Measurements from ENCODE around the gene ENOX1. TPM values are rescaled to one million over a fixed set of nuclear protein-coding genes. Genes with fewer than 3 reads are reported as not detected.

ENOX1 gene
- total and polyA plus RNA-seq, 2 of the 8 experiments (the other 6 are each of a cell fraction or from before 2014, with no cell fraction given): 0.23 to 0.37 TPM

GRCh38 chr13:43666403-43666802, 120.4 kb downstream of the ENOX1 start:
- Histone ChIP-seq H3K14ac (ENCODE audit: insufficient read length) (no peak overlapping the region), H3K18ac (ENCODE audit: extremely low read depth, low read length) (no peak overlapping the region), H2BK20ac (ENCODE audit: low read length) (no peak overlapping the region), H3K4ac (replicated peaks; ENCODE audit: insufficient read length, low read depth, low read length) (no peak overlapping the region), H3K4me1 (replicated peaks in 1 of 4; ENCODE audit: control insufficient read depth in 3 of 4, insufficient read depth in 4 of 4, low read length in 3 of 4) (peaks cover 0 to 7% (median 5%) of the 10 kb centered on the region in 4 experiments; a peak in 3 of 7 replicates), H2BK15ac (ENCODE audit: low read length) (no peak overlapping the region), H3K9ac (replicated peaks in 1 of 4; ENCODE audit: extremely low read depth in 1 of 4, low read depth in 3 of 4, low read length in 3 of 4) (no peak overlapping the region), H2BK12ac (ENCODE audit: low read depth, low read length) (no peak overlapping the region), H3K9me3 (ENCODE audit: insufficient read depth in 2 of 2, low read depth in 1 of 2, low read length in 1 of 2) (no peaks in the 10 kb centered on the region), H3K23ac (ENCODE audit: insufficient read length) (no peak overlapping the region), H2AFZ (ENCODE audit: low read length) (no peak overlapping the region), H4K20me1 (replicated peaks in 1 of 2; ENCODE audit: control insufficient read depth in 1 of 2, insufficient read depth in 2 of 2, low read length in 2 of 2) (no peaks in the 10 kb centered on the region), H3K4me3 (ENCODE audit: extremely low read depth in 1 of 4, insufficient read depth in 2 of 4, low read depth in 3 of 4, low read length in 4 of 4) (no peak overlapping the region), H3K36me3 (ENCODE audit: control insufficient read depth in 2 of 4, insufficient read depth in 4 of 4, low read length in 3 of 4) (no peaks in the 10 kb centered on the region), H2AK5ac (ENCODE audit: low read depth, low read length) (no peak overlapping the region), H2BK5ac (ENCODE audit: low read depth, low read length) (no peak overlapping the region), H3K79me2 (ENCODE audit: control insufficient read depth in 1 of 2, insufficient read depth in 2 of 2, low read length in 2 of 2) (no peaks in the 10 kb centered on the region), H3K23me2 (ENCODE audit: low read depth, low read length) (no peaks in the 10 kb centered on the region), H4K8ac (ENCODE audit: extremely low read depth, insufficient read depth, low read length) (no peak overlapping the region), H3K56ac (replicated peaks; ENCODE audit: insufficient read length, low read depth, low read length) (no peak overlapping the region), H3K4me2 (ENCODE audit: insufficient read depth in 1 of 2, low read depth in 2 of 2, low read length in 2 of 2) (no peak overlapping the region), H3K27me3 (replicated peaks in 1 of 4; ENCODE audit: control insufficient read depth in 3 of 4, extremely low read depth in 1 of 4, insufficient read depth in 3 of 4, low read length in 3 of 4) (no peaks in the 10 kb centered on the region), H3K27ac (ENCODE audit: low read depth, low read length) (no peak overlapping the region), H4K5ac (ENCODE audit: insufficient read length, low read depth, low read length) (no peak overlapping the region), H3K79me1 (ENCODE audit: low read depth, low read length) (no peaks in the 10 kb centered on the region), H4K91ac (replicated peaks; ENCODE audit: insufficient read length, low read length) (no peak overlapping the region), H2BK120ac (replicated peaks; ENCODE audit: low read depth, low read length) (no peak overlapping the region)
- TF ChIP-seq KDM4A (IDR thresholded peaks at IDR 0.05; ENCODE audit: low read depth, low read length, severe bottlenecking): no peak
- no peak for TF ChIP-seq E2F6 (IDR thresholded peaks at IDR 0.05)
- ChIA-PET POLR2A (ENCODE audit: partially characterized antibody) (no interaction called here), CTCF (ENCODE audit: partially characterized antibody) (no interaction called here)
- 85% methylated on average over 2 of the region's 2 CpGs; no CpG with 5 or more reads in 1 of the 2 experiments for WGBS, 2 experiments (ENCODE audit: extremely low coverage in 1 of 2, insufficient coverage in 1 of 2, insufficient read length in 1 of 2, insufficient replicate concordance in 2 of 2, low coverage in 1 of 2, low lambda C conversion rate in 2 of 2, missing lambda C conversion rate in 1 of 2)
- DNase-seq (ENCODE audit: low read depth in 1 of 2, low spot score in 2 of 2): no peak
- FAIRE-seq: no peak

All from H1 (cell line).